H1 (cell line): ENCODE data around the gene FKBP1A. TPM values are rescaled to one million over a fixed set of nuclear protein-coding genes. Genes with fewer than 3 reads are reported as not detected.
A peak's percentile ranks its signal among the peaks of the same experiment; 100 is the strongest.

Experiments
- CTCF ChIA-PET: fragments of 300-600 bp; sonication (Branson Sonifier 250); formaldehyde crosslinking; loops from one replicate; lab custom pipeline; 2021; ENCODE audit not compliant: partially characterized antibody; lab: Charles Lee
- POLR2A ChIA-PET: fragments of 300-600 bp; sonication (Branson Sonifier 250); formaldehyde crosslinking; loops from one replicate; lab custom pipeline; 2021; ENCODE audit warnings: inconsistent platforms; ENCODE audit not compliant: partially characterized antibody; lab: Charles Lee
- DNase-seq, 2 experiments: peaks; one replicate each; pipeline versions ENCODE4 v3.0.0 to v3.0.0-alpha.2; 2010 to 2022; ENCODE audit warnings: low spot score in 2 of 2, low read depth in 1 of 2, mixed read lengths in 1 of 2
- FAIRE-seq: peaks from 2 replicates; lab custom pipeline; 2011; peaks lifted over from hg19 to GRCh38; lab: Jason Lieb, UNC
- H2AFZ ChIP-seq: 2 replicates; pipeline ENCODE4 v1.8.1; 2012; ENCODE audit warnings: low read length, inconsistent platforms
- H2AK5ac ChIP-seq: 2 replicates; pipeline ENCODE4 v1.6.1; 2013; ENCODE audit warnings: low read depth, low read length
- H2BK120ac ChIP-seq: replicated peaks from 2 replicates; pipeline ENCODE3; 2013; ENCODE audit warnings: low read depth, low read length, inconsistent platforms
- H2BK12ac ChIP-seq: 2 replicates; pipeline ENCODE4 v1.6.1; 2013; ENCODE audit warnings: low read depth, low read length
- H2BK15ac ChIP-seq: 2 replicates; pipeline ENCODE4 v1.6.1; 2013; ENCODE audit warnings: low read length
- H2BK20ac ChIP-seq: 2 replicates; pipeline ENCODE4 v1.6.1; 2013; ENCODE audit warnings: low read length
- H2BK5ac ChIP-seq: 2 replicates; pipeline ENCODE4 v1.6.1; 2013; ENCODE audit warnings: low read depth, low read length
- H3K14ac ChIP-seq: 2 replicates; pipeline ENCODE4 v1.6.1; 2013; ENCODE audit warnings: inconsistent platforms; ENCODE audit not compliant: insufficient read length
- H3K18ac ChIP-seq: 2 replicates; pipeline ENCODE4 v1.6.1; 2013; ENCODE audit warnings: low read length; ENCODE audit errors: extremely low read depth
- H3K23ac ChIP-seq: 2 replicates; pipeline ENCODE4 v1.6.1; 2013; ENCODE audit warnings: inconsistent platforms; ENCODE audit not compliant: insufficient read length
- H3K23me2 ChIP-seq: 2 replicates; pipeline ENCODE4 v1.6.1; 2013; ENCODE audit warnings: low read depth, low read length
- H3K27ac ChIP-seq: 2 replicates; pipeline ENCODE4 v1.6.1; 2011; ENCODE audit warnings: low read depth, low read length, inconsistent platforms
- H3K27me3 ChIP-seq, 4 experiments: replicated peaks in 1 of 4; 1 replicate in 1 of 4; 2 replicates in 3 of 4; pipeline versions ENCODE4 v1.6.1 to v1.8.1; 2011 to 2013; ENCODE audit warnings: low read length in 3 of 4, mild to moderate bottlenecking in 3 of 4, inconsistent platforms in 2 of 4, mixed read lengths in 2 of 4, moderate library complexity in 1 of 4; ENCODE audit not compliant: control insufficient read depth in 3 of 4, insufficient read depth in 3 of 4; ENCODE audit errors: extremely low read depth in 1 of 4
- H3K36me3 ChIP-seq, 4 experiments: 2 replicates each; pipeline versions ENCODE4 v1.6.1 to v1.8.1; 2011 to 2013; ENCODE audit warnings: mild to moderate bottlenecking in 4 of 4, low read length in 3 of 4, moderate library complexity in 2 of 4, control low read depth in 1 of 4, inconsistent platforms in 1 of 4; ENCODE audit not compliant: insufficient read depth in 4 of 4, control insufficient read depth in 2 of 4
- H3K4ac ChIP-seq: replicated peaks from 2 replicates; pipeline ENCODE3; 2013; ENCODE audit warnings: low read length, low read depth, mixed read lengths, inconsistent platforms; ENCODE audit not compliant: insufficient read length
- H3K4me1 ChIP-seq, 4 experiments: replicated peaks in 1 of 4; 1 replicate in 1 of 4; 2 replicates in 3 of 4; pipeline versions ENCODE4 v1.6.1 to v1.8.1; 2011 to 2013; ENCODE audit warnings: low read length in 3 of 4, inconsistent platforms in 2 of 4, mixed read lengths in 1 of 4; ENCODE audit not compliant: insufficient read depth in 4 of 4, control insufficient read depth in 3 of 4
- H3K4me2 ChIP-seq, 2 experiments: 2 replicates each; pipeline versions ENCODE4 v1.6.1 to v1.8.1; 2011 to 2013; ENCODE audit warnings: low read depth in 2 of 2, low read length in 2 of 2, control low read depth in 1 of 2, inconsistent platforms in 1 of 2, mild to moderate bottlenecking in 1 of 2; ENCODE audit not compliant: insufficient read depth in 1 of 2
- H3K4me3 ChIP-seq, 4 experiments: fragments of 200-600, 300-600 bp in 1 of 4; sonication (generic), shearing (Covaris generic), sonication (Bioruptor Twin) in 1 of 4; 2 replicates each; pipeline versions ENCODE4 v1.5.1 to v1.8.1; 2011 to 2016; ENCODE audit warnings: low read length in 4 of 4, low read depth in 3 of 4, control low read depth in 2 of 4, inconsistent platforms in 2 of 4, mild to moderate bottlenecking in 2 of 4, mixed read lengths in 1 of 4, moderate library complexity in 1 of 4; ENCODE audit not compliant: insufficient read depth in 2 of 4; ENCODE audit errors: extremely low read depth in 1 of 4
- H3K56ac ChIP-seq: replicated peaks from 2 replicates; pipeline ENCODE3; 2013; ENCODE audit warnings: low read depth, mild to moderate bottlenecking, mixed read lengths, low read length, inconsistent platforms; ENCODE audit not compliant: insufficient read length
- H3K79me1 ChIP-seq: 2 replicates; pipeline ENCODE4 v1.6.1; 2013; ENCODE audit warnings: low read depth, low read length, control low read depth
- H3K79me2 ChIP-seq, 2 experiments: 2 replicates each; pipeline versions ENCODE4 v1.6.1 to v1.8.1; 2012 to 2013; ENCODE audit warnings: low read length in 2 of 2, mild to moderate bottlenecking in 2 of 2, inconsistent platforms in 1 of 2; ENCODE audit not compliant: insufficient read depth in 2 of 2, control insufficient read depth in 1 of 2
- H3K9ac ChIP-seq, 4 experiments: replicated peaks in 1 of 4; 1 replicate in 1 of 4; 2 replicates in 3 of 4; pipeline versions ENCODE4 v1.6.1 to v1.8.1; 2011 to 2013; ENCODE audit warnings: low read depth in 3 of 4, low read length in 3 of 4, control low read depth in 2 of 4, mild to moderate bottlenecking in 2 of 4, moderate library complexity in 2 of 4, inconsistent platforms in 1 of 4; ENCODE audit errors: extremely low read depth in 1 of 4
- H3K9me3 ChIP-seq, 2 experiments: 2 replicates each; pipeline versions ENCODE4 v1.6.1 to v1.8.1; 2012 to 2013; ENCODE audit warnings: mild to moderate bottlenecking in 2 of 2, moderate library complexity in 2 of 2, control low read depth in 1 of 2, inconsistent platforms in 1 of 2, low read depth in 1 of 2, low read length in 1 of 2, mixed read lengths in 1 of 2; ENCODE audit not compliant: insufficient read depth in 2 of 2
- H4K20me1 ChIP-seq, 2 experiments: replicated peaks in 1 of 2; 2 replicates each; pipeline versions ENCODE3 to v1.8.1; 2011 to 2013; ENCODE audit warnings: inconsistent platforms in 2 of 2, low read length in 2 of 2, mild to moderate bottlenecking in 1 of 2; ENCODE audit not compliant: insufficient read depth in 2 of 2, control insufficient read depth in 1 of 2
- H4K5ac ChIP-seq: 2 replicates; pipeline ENCODE4 v1.6.1; 2013; ENCODE audit warnings: low read length, low read depth, mixed read lengths, inconsistent platforms; ENCODE audit not compliant: insufficient read length
- H4K8ac ChIP-seq: 2 replicates; pipeline ENCODE4 v1.8.0; 2013; ENCODE audit warnings: mild to moderate bottlenecking, moderate library complexity, low read length, inconsistent platforms; ENCODE audit not compliant: insufficient read depth; ENCODE audit errors: extremely low read depth
- H4K91ac ChIP-seq: replicated peaks from 2 replicates; pipeline ENCODE3; 2013; ENCODE audit warnings: low read length, mixed read lengths, inconsistent platforms; ENCODE audit not compliant: insufficient read length
- HDAC2 ChIP-seq, 2 experiments: fragments of 300-600 bp in 1 of 2; sonication (generic) in 1 of 2; IDR thresholded peaks; 2 replicates each; pipeline ENCODE4 v1.6.1; 2011 to 2012; ENCODE audit warnings: low read depth in 2 of 2, low read length in 2 of 2, mild to moderate bottlenecking in 2 of 2, moderate library complexity in 2 of 2, borderline replicate concordance in 1 of 2, inconsistent platforms in 1 of 2
- JUN ChIP-seq: IDR thresholded peaks from 2 replicates; pipeline ENCODE4 v1.6.1; 2011; ENCODE audit warnings: low read depth, mild to moderate bottlenecking, improper control_type of control experiment, low read length
- JUND ChIP-seq: IDR thresholded peaks from 2 replicates; pipeline ENCODE4 v1.6.1; 2011; ENCODE audit warnings: mild to moderate bottlenecking, improper control_type of control experiment, low read length
- KDM4A ChIP-seq: IDR thresholded peaks from one replicate; pipeline ENCODE4 v1.7.1; 2012; ENCODE audit warnings: low read depth, mild to moderate bottlenecking, moderate library complexity, low read length, inconsistent platforms; ENCODE audit not compliant: severe bottlenecking
- MAX ChIP-seq: IDR thresholded peaks from 2 replicates; pipeline ENCODE4 v1.6.1; 2012; ENCODE audit warnings: inconsistent platforms
- RNF2 ChIP-seq: fragments of 200-900, 300-1000 bp; sonication (generic); IDR thresholded peaks from 2 replicates; pipeline ENCODE4 v1.7.1; 2016; ENCODE audit warnings: borderline replicate concordance, low read depth, mild to moderate bottlenecking, antibody characterized with exemption, low read length; ENCODE audit not compliant: poor library complexity, severe bottlenecking; ENCODE audit errors: missing control alignments
- SP1 ChIP-seq: IDR thresholded peaks from 2 replicates; pipeline ENCODE4 v1.6.1; 2011; ENCODE audit warnings: low read depth, low read length
- TAF1 ChIP-seq: IDR thresholded peaks from 2 replicates; pipeline ENCODE4 v1.6.1; 2011; ENCODE audit warnings: mild to moderate bottlenecking, low read depth, low read length
- TBP ChIP-seq: IDR thresholded peaks from 2 replicates; pipeline ENCODE4 v1.6.1; 2011; ENCODE audit warnings: low read depth, low read length, improper control_type of control experiment
- YY1 ChIP-seq: IDR thresholded peaks from 2 replicates; pipeline ENCODE4 v1.6.1; 2011; ENCODE audit warnings: low read depth, mild to moderate bottlenecking, low read length
- WGBS, 2 experiments: shearing (Covaris generic) in 1 of 2; methylation state at CpG; one replicate each; pipeline versions ENCODE4 v1.1.6 to v1.1.7; 2013 to 2015; ENCODE audit warnings: low lambda C conversion rate in 2 of 2, mixed read lengths in 2 of 2, inconsistent platforms in 1 of 2, low coverage in 1 of 2, missing lambda C conversion rate in 1 of 2; ENCODE audit not compliant: insufficient replicate concordance in 2 of 2, insufficient coverage in 1 of 2, insufficient read length in 1 of 2; ENCODE audit errors: extremely low coverage in 1 of 2, missing lambda C conversion rate in 1 of 2; 5-methylcytosine and 5-hydroxymethylcytosine counted together
- polyA plus RNA-seq, 7 experiments: library from polyadenylated mRNA; depleted of rRNA in 3 of 7; stranded (reverse) in 5 of 7; unstranded in 2 of 7; fragments of >200 nt in 5 of 7; fragments of 200-250 nt in 2 of 7; gene quantifications; 1 replicate in 5 of 7; 2 replicates in 1 of 7; 4 replicates in 1 of 7; pipeline versions ENCODE4 v1.2.1 to v1.2.3, GENCODE V29; 2011 to 2013; ENCODE audit warnings: missing spikeins in 2 of 7, mixed read lengths in 2 of 7
- total RNA-seq: library from RNA; stranded (reverse); fragmentation: NEBNext Ultra II Directional; extraction: Animal tissue kit (Norgen Biotek cat#: 25700); gene quantifications from 2 replicates; pipeline ENCODE4 v1.2.1, GENCODE V29; 2021

The FKBP1A gene
- total and polyA plus RNA-seq, 2 of the 8 experiments (the other 6 are each of a cell fraction or from before 2014, with no cell fraction given): 250 to 685 TPM

GRCh38 chr20:1325173-1326030 lies 67.5 kb downstream of the FKBP1A start:
- peak overlapping the region; percentile 85 for H3K18ac ChIP-seq
- peak overlapping the region; percentile 64 for H4K91ac ChIP-seq
- FAIRE-seq (peak; percentile 79), DNase-seq (peak; percentile 79 to 97)
- peak overlapping the region; percentile 43 for H3K56ac ChIP-seq
- peak overlapping the region; percentile 77 to 98 for H3K4me2 ChIP-seq
- H3K4me1 ChIP-seq: peaks cover 2 to 13% (median 5%) of the 10 kb centered on the region in 4 experiments; a peak in 6 of 7 replicates
- peak overlapping the region; percentile 63 for H3K4ac ChIP-seq
- no peak overlapping the region for H3K23ac ChIP-seq
- peak overlapping the region; percentile 94 for H2AFZ ChIP-seq
- no peaks in the 10 kb centered on the region for H3K9me3 ChIP-seq
- no peak overlapping the region for H3K14ac ChIP-seq
- peak overlapping the region; percentile 88 to 94 (median 93) for H3K4me3 ChIP-seq
- H3K27ac ChIP-seq: peak overlapping the region; percentile 95
- peak overlapping the region; percentile 95 to 97 (median 96) for H3K9ac ChIP-seq
- peak overlapping the region; percentile 92; the same call in 1 of the 2 replicates for H2BK5ac ChIP-seq
- no peak overlapping the region for H2BK15ac ChIP-seq
- peaks cover 10% of the 10 kb centered on the region for H3K23me2 ChIP-seq
- no peak overlapping the region; the same call in 1 of the 2 replicates for H2AK5ac ChIP-seq
- peaks cover 4 to 29% of the 10 kb centered on the region in 2 experiments for H4K20me1 ChIP-seq
- no peak overlapping the region for H2BK20ac ChIP-seq
- peak overlapping the region; percentile 37 for H4K5ac ChIP-seq
- peaks cover 30% of the 10 kb centered on the region for H3K79me1 ChIP-seq
- H2BK12ac ChIP-seq: peak overlapping the region; percentile 88
- H3K79me2 ChIP-seq: peaks cover 21 to 49% of the 10 kb centered on the region in 2 experiments
- H3K36me3 ChIP-seq: 0 out of 8 replicates have a peak, but pooled peaks cover 0 to 3% (median 0%) of the 10 kb centered on the region in 4 experiments
- no peaks in the 10 kb centered on the region for H3K27me3 ChIP-seq
- ChIA-PET CTCF (interaction anchor here (0.7 to 1.2 kb wide), 4 partner anchors 41 to 381 kb away, joined by 3 read pairs; no protein-coding TSS in a partner anchor), POLR2A (interaction anchor here (0.8 to 6.5 kb wide), 19 partner anchors 8 to 124 kb away, joined by 3 to 34 read pairs (median 4); no protein-coding TSS in a partner anchor)
- 2% methylated on average over 56 of the region's 56 CpGs; no CpG with 5 or more reads in 1 of the 2 experiments for WGBS, 2 experiments
- H4K8ac ChIP-seq: peak overlapping the region; percentile 98; the same call in 1 of the 2 replicates
- no peak overlapping the region for H2BK120ac ChIP-seq
- TF ChIP-seq HDAC2 (IDR thresholded peaks at IDR 0.05; ENCODE audit: borderline replicate concordance in 1 of 2, low read depth in 2 of 2, low read length in 2 of 2) (peak in 1 of 2 experiments; percentile 14; a peak in 1 of 4 replicates), YY1 (peak; percentile 94), MAX (peak; percentile 75), RNF2 (no peak), SP1 (no peak), JUN (0 out of 2 replicates have a peak, but pooled peaks have one; percentile 9), TAF1 (peak; percentile 94), JUND (peak; percentile 85; the same call in 1 of the 2 replicates), KDM4A (peak; percentile 36), TBP (peak; percentile 83)
